Activated CD4-positive, alpha-beta T cell treated with anti-CD3 and anti-CD28 coated beads for 1 hour (primary cell): Measurements from ENCODE around the gene TYW1.
"Not testable (repeated sequence)": the region's sequence is repeated elsewhere in the genome, so short reads cannot be mapped to it uniquely, and the experiment has no call there.

ENCODE experiments used
- DNase-seq: peaks from one replicate; pipeline ENCODE4 v3.0.0-alpha.2; 2020

Gene TYW1

DNA sequence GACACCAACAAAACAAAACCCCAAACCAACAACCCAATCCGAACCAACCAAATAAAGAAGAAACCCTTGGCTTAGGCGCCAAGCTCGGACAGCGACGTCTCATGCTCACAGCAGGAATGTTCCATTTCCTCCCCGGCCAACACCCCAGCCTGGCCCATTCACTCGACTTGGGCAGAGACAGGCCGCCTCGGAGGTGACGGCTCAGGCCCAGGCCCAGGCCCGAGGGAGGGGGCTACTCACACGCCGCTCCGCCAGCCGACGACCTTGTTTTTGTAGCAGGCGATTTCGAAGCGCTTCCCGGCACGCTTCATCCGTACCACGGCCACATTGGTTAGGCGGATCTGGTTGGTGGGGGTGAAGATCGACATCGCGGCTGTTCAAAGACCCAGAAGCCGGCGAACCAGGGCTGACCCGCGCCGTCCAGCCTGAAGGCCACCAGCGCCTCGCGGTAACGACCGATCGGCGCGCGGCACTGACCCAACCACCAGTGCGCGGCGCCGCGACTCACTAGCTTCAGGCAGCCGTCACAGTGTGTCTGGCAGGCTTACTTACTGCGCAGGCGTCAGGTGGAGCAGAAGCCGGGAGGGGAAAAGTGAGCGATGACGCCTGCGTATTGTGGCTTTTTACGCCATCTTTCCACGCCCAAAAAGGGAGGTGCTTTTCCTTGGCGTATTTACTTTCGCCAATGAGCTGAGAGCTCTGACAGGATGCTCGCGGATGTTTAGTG lies 1.4 kb upstream of the TYW1 start, which contains the start of gene SBDS:
SBDS (minus strand) TSS at position 537 of the 727 bp plus-strand sequence; CDS start at position 368, 169 bp downstream.
- peak; percentile 91 for DNase-seq

DNA sequence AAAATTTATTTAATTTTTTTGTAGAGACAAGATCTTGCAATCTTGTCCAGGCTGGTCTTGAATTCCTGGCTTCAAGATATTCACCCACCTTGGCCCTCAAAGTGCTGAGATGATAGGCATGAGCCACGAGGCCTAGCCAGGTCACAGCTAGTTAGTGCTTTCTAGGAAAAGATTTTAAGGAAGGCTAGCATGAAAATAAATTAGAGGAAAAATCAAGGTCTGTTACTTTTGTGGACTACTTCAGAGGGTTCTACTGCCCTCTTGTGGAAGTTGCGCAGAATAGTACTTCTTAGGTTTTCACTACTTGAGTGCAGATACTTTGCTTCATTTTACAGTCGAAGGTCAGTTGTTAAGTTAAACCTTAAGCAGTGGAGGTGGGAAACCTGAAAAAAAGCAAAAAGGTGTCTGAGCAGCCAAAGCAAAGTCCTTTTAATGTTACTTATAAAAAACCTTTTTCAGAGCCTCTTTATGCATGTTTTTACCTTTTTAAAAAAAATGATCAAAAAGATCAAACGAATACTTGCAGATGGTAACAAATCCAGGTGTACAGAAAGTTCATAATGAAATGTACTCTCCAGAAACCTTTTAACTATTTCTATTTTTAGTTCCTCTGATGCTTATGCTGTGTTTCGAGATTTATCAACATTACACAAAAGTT lies 4.1 kb downstream of the TYW1 start:
- not testable (repeated sequence) for DNase-seq

DNA sequence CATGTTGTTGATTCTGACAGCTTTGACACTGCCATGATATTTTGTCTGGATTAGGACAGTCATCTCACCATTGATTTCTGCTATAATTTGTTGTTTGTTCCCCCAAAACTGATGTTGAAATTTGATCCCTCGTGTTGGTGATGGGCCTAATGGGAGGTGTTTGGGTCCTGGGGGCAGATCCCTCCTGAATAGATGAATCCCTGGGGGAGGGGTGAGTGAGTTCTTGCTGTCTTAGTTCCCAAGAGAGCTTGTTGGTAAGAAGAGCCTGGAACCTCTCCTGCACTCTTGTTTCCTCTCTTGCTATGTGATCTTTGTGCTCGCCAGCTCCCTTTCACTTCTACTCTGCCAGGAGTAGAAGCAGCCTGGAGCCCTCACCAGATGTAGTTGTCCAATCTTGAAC lies 7.5 kb downstream of the TYW1 start:
- not testable (repeated sequence) for DNase-seq

DNA sequence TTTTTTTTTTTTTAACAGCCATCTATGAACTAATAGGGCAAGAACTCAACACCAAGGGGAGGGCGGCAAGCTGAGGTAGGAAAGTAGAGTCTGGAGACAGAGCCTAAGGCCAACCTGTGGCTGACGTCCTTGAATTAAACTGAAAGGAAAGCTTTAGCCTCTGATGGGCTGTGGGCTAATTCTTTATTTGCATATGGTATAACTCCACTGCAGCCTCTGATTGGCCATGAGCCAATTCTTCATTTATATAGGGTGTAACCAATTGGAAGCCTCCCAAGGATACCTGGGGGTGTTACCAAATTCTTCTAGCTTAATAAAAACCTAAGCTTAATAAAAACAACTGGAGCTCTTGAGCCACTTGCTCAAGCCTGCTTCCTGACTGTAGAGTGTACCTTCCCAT lies 10.3 kb downstream of the TYW1 start:
- no peak for DNase-seq

DNA sequence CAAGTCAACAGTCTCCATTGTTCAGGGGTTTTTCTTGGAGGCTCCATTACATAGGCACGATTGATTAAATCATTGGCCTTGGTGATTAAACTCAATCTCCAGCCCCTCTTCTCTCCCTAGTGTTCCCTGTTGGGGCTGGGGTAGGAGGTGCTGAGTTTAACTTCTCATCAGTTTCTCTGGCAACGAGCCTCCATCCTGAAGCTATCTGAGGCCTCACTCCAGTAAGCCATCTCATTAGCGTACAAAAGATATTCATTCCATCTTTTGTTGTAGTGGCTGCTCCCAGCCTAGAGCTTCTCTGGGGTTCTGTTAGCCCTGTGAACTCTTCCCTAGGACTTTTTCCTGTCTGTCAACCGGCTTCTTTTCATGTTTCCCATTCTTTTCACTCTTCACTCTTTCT lies 11.6 kb downstream of the TYW1 start:
- no peak for DNase-seq

DNA sequence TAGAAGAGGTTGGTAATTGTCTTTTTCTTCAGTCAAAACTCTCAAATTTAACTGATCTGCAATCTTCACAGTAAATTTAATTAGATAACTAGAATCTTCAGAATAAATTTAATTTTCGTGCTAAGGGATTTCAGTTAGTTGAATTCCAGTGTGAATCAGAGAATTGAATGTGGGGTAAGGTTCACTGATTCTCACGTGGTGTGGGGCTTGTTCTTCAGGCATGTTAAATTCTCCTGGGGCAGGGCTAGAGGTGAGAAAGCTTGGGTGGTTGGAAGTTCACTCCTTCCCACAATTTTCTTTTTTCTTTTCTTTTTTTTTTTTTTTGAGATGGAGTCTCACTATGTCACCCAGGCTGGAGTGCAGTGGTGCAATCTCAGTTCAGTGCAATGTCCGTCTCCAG lies 13.0 kb downstream of the TYW1 start:
- not testable (repeated sequence) for DNase-seq

DNA sequence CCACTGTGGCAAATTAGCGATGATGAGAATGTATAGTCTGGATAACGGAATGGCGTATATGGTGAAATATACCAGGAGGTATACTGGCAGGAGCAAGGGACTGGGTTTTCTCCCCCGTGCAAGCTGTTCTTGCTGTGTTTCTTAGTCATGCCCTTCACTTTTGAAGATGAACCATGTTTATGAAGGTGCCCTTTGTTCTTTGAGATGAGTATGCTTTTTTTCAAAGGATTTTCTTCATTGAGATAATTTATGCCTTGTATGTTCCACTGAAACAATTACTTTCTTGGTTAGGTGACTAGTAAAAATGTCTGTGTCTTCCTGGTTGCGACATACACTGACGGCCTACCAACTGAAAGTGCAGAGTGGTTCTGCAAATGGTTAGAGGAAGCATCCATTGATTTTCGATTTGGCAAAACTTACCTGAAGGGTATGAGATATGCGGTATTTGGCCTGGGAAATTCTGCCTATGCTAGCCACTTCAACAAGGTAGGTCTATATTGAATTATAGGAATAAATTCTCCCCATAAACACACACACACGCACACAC lies 17.5 kb downstream of the TYW1 start:
- not testable (repeated sequence) for DNase-seq

DNA sequence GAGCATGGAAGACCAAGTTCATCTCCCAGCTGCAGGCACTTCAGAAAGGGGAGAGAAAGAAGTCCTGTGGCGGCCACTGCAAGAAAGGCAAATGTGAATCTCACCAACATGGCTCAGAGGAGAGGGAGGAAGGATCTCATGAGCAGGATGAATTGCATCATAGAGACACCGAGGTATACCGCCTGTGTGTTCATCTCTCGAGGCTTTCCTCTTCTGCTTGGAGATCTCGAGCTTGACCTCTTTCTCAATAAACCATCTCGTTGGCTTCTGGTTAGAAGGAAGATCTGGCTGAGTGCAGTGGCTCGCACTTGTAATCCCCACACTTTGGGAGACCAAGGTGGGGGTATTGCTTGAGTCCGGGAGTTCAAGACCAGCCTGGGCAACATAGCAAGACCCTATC lies 21.3 kb downstream of the TYW1 start:
- not testable (repeated sequence) for DNase-seq

DNA sequence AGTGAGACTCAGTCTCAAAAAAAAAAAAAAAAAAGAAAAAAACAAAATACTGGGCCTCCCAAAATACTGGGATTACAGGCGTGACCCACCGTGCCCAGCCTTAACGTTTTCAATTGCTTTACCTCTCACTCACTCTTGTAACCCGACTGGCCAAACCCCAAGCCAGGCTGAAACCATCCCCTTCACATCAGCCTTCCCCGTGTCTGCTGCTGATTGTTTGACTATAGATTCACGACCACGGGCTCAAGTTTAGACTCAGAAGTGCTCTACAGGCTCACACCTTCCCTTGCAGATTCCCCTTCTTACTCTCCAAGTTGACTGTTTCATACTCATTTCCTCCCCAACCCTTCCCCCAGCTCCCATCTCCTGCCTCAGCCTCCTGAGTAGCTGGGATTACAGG lies 22.3 kb downstream of the TYW1 start:
- DNase-seq: no peak

DNA sequence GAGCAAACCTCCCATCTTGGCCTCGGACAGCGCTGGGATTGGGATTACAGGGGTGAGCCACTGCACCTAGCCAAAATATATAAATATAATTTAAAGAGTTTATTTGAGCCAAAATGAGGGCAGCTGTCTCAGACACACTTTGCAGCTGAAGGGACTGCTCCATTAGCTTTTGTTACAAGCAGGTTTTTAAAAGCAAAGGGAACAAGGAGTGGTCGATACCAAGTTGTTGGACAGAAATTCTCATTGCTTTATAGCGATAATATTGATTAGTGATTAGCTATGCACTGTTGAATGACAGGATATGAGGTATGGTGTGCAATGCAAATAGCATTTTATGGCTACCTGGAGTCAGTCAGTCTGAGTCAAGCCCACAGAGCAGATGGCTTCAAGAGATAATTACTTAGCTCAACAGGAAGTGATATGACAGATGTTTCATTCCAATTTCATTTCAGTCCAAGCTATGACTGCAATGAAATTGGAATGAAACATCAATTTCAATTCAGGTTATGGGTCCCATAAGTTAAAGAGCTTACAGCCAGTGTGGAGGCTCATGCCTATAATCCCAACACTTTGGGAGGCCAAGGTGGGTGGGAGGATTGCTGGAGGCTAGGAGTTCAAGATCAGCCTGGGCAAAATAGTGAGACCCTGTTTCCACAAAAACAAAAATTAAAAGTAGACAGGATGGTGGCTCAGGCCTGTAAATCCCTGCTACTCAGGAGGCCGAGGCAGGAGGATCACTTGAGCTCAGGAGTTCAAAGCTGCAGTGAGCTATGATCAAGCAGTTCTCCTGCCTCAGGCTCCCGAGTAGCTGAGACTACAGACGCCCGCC lies 23.1 kb downstream of the TYW1 start:
- no peak for DNase-seq

DNA sequence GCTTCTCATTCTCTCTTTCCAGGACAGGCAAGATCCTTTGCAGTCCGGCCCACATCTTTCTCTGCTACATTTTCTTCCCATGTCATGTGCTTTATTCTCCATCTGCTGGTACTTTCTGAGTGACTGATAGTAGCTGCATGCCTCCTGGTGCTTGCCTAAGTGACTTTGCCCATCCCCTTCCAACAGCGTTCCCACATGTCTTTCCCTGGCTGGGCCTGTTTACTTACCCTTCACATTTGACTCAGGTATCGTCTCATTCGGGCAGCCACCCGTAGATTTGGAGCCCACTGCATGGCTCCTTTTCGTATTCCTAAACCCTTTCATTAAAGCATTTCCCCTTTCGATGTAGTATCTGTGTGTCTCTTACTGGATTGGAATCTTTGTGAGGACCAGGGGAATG lies 24.6 kb downstream of the TYW1 start:
- no peak for DNase-seq

DNA sequence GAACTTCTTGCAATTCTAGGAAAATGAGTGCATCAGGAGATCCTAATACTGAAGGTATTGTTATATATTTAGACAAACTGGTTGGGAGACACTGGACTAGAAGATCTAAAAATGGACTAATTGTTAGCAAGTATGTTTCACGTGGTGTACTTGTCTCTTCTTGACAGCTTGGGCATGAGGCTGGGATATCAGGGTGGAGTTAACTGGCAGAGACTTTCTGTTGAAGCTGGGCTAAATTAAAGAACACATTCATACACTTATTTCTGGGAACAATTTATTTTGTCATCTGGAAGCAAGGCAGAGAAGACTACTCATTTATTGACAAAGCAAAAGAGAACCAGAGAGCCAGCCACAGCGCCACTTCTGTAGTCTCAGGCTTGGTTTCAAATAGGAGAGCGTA lies 25.9 kb downstream of the TYW1 start:
- DNase-seq: no peak

DNA sequence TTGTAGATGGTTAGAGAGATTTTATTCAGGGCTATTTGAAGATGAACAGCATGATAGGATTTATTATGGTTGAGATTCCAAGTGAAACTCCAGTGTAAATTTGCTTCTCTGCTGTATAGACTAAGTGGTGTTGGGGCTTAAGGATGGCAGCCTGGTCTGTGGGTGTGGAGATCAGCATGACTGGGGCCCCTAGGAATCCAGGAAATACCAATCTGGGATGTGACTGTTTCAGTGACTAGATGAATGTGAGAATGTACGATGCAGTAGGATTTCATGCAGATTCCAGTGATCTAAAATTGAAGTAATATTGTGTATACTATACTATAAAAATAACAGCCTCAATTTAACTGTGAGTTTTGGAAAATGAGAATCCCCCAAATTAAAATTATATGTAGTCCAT lies 28.8 kb downstream of the TYW1 start:
- DNase-seq: not testable (repeated sequence)

DNA sequence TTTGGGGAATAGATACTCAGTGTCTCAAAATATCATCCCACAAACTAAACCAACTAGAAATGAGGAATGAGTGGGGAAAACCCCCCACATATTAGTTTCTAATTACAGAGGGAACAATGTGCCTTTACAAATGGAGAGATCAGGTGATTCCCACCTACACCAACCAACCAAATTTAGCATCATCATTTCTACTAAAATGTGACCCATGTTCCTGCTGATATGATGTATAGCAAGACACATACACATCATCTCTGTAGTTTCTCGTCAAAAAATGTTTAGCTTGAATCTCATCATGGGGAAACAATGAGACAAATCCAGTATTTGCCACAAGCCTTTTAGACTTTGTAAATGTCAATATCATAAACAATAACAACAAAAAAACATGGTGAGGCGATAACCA lies 35.1 kb downstream of the TYW1 start:
- not testable (repeated sequence) for DNase-seq

DNA sequence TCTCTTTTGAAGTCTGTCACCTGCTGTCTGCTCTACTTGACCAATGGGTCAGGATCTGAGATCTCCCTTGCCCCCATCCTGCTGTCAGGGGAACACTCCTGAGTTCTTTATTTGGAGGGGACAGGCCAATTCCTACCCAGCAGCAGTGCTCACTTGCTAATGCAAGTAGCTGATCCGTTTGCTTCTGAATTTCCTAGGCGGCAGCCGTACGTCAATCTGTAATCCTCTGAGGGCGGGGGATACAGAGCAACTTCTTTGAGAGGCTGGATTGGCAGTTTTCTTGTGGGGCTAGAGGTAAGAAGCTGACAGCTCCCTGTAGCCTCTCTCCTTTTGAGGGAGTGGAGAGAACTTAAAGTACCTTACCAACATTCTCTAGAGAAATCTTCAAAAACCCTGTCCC lies 36.6 kb downstream of the TYW1 start:
- no peak for DNase-seq

DNA sequence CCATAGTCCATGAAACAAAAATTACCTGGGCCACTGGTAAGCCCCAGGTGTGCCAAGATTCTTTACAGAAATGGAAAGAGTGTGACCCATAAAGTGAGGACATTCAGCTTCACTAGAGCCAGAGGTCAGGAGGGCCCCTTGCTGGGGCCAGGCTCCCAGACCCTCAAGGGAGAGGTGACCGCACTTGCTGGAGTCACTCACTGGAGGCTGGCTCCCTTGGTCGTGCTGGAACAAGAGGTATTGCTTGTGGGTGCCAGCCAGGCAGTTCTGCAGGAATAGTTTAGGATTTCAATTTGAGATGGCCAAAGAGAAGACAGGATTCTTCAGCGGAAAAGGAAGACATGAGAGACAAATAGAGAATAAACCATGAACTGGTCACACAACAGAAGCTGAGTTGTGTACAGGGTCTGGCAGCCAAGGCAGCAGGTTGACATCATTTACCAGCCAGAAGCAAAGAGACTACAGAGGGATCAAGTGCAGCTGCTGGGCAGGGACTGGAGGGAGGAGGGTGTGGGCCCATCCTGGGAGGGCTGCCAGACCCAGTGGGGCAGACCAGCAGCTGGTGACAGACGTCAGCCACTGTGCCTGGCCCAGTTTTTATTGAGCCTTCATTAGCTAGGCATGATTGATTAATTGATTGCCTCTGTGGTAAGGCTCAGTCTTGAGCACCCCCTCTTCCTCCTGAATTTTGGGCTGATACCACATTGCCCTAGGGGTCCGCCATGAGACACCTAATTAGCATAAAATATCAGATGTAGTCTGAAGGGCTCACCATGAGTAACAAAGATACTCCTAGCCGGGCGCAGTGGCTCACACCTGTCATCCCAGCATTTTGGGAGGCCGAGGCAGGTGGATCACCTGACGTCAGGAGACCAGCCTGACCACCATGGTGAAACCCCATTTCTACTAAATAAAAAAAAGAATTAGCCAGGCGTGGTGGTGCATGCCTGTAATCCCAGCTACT lies 40.1 kb downstream of the TYW1 start:
- DNase-seq: not testable (repeated sequence)

DNA sequence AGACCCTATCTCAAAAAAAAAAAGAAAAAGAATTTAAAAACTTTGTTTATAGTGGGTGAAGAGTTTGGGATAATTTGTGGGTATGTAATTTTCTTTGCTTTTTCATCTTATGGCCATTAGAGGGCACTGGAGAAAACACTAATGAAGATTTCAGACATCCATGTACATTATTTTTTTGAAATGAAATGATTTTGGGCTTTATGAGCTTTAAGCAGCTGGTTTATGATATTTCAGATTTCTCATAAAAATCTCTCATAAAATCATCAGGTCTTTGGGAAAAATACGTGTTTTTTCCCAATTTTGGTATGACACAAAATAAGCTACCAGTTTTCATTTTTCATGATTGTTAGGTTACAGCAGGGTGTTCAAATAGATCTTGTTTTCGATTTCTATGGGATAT lies 44.2 kb downstream of the TYW1 start:
- DNase-seq: not testable (repeated sequence)

DNA sequence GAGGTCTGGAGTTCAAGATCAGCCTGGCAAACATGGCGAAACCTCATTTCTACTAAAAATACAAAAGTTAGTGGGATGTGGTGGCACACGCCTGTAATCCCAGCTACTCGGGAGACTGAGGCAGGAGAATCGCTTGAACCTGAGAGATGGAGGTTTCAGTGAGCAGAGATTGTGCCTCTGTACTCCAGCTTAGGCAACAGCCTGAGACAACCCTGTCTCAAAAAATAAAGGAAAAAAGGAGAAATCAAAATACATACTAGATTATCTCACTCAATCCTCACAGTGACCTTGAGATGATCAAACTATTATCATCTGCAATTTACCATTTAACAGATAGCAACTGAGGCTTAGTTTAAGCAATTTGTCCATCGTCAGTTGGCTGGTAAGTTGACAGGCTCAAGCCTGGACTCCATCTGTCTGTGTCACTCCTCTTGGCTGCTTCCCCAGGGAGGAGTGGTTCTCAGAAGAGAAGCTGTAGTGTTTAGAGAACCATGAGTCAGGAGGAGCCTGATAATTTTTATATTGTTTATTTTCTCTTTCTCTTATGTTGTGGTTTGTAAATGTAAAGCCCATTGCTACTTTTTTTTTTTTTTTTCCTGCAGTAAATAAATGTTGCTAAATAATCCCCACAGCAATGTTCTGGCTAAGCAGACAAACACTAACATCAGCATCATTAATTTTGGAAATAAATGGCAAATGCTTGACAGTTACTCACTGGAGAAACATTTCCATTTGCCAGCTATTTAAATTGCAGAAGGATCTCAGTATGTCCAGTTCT lies 46.3 kb downstream of the TYW1 start:
- not testable (repeated sequence) for DNase-seq

DNA sequence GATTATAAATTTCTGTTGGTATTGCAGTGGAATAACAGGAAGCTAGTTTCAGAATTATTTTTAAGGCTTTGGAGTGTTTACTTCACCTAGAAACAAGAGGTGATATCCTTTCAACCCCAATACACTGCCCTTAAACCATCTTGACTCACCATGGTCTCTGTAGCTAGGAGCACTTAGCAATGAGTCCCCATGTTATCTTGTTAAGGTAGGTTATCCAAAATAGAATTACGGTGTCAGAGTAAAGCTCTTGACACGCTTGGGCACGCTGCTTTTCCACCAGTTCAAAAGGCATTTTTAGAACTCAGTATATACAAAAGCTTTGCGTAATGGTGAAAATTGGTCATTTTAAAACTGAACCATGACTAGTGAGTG lies 46.9 kb downstream of the TYW1 start:
- DNase-seq: not testable (repeated sequence)

DNA sequence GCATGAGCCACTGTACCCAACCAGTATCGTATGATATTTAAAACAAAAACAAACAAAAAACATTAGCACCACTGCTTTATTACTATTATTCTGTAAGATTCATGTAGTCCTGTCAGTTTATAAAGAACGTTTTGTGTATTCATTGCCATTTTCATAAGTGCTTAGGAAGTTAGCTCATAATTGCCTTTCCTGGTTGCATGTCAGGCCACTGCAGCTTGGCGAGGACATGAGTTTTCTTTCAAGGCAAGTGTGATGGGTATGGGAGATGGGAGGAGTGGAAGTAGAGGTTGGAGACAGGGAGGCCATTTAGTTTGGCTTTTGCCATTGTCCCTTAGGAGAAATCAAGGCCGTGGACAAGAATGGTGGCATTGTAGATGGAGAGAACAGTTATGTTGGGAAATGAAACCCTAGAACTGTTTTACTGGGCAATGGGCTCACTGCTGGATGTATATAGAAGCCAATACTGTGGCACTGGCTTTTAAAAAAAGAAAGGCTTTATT lies 48.9 kb downstream of the TYW1 start:
- no peak for DNase-seq

DNA sequence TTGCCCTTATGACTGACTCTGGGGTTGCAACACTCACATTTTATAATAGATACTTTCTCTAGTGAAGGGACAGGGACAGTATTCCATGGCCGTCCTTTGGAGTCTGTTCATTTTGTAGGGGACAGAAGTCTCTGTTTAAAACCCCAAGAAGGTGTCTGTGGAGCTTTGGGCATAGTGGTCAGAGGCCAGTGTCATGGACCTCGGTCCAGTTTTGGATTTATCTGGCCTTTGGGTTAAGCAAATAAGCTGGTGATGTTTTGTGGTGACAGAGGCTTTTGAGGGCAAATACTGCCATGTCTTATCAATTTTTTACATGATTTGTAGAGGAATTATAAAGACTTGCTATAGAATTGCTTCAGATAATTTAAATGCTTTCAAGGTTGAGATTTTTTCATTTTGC lies 50.2 kb downstream of the TYW1 start:
- not testable (repeated sequence) for DNase-seq
